Measurements from ENCODE around the gene CYP17A1.

DNA sequence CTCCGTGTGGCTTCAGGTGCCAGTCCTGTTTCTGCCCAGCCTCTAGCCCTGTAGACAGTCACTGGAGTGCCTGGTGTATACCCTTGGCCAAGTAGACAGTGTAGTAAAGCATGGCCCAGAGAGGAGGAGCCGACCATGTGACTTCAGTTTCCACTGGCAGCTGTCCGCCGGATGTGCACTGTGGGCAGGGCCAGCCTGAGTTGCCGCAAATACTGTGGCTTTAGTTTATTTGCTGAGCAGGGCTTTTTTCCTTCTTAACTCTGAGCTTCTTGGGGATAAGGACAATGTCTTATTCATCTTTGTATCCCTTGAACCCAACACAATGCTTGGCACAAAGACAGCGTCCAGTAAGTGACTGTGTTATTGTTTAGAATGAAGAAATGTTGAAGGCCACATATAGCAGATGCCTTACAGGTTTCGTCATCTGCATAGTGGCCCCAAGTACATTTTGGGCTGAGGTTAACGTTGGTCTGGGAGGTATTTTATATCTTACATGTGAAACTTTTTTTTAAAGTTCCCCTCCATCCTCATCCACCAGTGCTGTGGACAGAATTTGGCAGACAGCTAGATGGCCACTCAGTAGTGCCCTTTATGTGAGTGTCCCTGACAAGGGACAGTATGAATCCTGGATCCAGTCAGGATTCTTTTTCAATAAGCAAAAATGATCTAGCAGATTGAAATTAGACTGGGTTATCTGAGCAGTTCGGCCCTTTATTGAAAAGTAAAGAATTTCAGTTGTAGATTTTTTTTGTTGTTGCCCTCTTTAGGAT, 40.6 kb downstream of the CYP17A1 start:
- TF ChIP-seq, protein P1, sequence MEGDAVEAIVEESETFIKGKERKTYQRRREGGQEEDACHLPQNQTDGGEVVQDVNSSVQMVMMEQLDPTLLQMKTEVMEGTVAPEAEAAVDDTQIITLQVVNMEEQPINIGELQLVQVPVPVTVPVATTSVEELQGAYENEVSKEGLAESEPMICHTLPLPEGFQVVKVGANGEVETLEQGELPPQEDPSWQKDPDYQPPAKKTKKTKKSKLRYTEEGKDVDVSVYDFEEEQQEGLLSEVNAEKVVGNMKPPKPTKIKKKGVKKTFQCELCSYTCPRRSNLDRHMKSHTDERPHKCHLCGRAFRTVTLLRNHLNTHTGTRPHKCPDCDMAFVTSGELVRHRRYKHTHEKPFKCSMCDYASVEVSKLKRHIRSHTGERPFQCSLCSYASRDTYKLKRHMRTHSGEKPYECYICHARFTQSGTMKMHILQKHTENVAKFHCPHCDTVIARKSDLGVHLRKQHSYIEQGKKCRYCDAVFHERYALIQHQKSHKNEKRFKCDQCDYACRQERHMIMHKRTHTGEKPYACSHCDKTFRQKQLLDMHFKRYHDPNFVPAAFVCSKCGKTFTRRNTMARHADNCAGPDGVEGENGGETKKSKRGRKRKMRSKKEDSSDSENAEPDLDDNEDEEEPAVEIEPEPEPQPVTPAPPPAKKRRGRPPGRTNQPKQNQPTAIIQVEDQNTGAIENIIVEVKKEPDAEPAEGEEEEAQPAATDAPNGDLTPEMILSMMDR (IDR thresholded peaks at IDR 0.05), result no peak
- TF ChIP-seq POLR2A (IDR thresholded peaks at IDR 0.05), result no peak
